ES-I3 (cell line): ENCODE results near the gene HOXA6.

Experiments
- H3K36me3 ChIP-seq: 2 replicates; pipeline ENCODE4 v1.6.1; 2013; ENCODE audit warnings: mild to moderate bottlenecking, low read length, control low read depth, moderate library complexity; ENCODE audit not compliant: insufficient read depth
- H3K4me1 ChIP-seq: 2 replicates; pipeline ENCODE4 v1.6.1; 2013; ENCODE audit warnings: mild to moderate bottlenecking, control low read depth, low read length; ENCODE audit not compliant: insufficient read depth
- H3K9ac ChIP-seq: 2 replicates; pipeline ENCODE4 v1.6.1; 2013; ENCODE audit warnings: low read depth, mild to moderate bottlenecking, low read length, moderate library complexity
- H3K9me3 ChIP-seq: 2 replicates; pipeline ENCODE4 v1.6.1; 2013; ENCODE audit warnings: mild to moderate bottlenecking, low read length, moderate library complexity; ENCODE audit not compliant: control insufficient read depth, insufficient read depth

HOXA6 gene

DNA sequence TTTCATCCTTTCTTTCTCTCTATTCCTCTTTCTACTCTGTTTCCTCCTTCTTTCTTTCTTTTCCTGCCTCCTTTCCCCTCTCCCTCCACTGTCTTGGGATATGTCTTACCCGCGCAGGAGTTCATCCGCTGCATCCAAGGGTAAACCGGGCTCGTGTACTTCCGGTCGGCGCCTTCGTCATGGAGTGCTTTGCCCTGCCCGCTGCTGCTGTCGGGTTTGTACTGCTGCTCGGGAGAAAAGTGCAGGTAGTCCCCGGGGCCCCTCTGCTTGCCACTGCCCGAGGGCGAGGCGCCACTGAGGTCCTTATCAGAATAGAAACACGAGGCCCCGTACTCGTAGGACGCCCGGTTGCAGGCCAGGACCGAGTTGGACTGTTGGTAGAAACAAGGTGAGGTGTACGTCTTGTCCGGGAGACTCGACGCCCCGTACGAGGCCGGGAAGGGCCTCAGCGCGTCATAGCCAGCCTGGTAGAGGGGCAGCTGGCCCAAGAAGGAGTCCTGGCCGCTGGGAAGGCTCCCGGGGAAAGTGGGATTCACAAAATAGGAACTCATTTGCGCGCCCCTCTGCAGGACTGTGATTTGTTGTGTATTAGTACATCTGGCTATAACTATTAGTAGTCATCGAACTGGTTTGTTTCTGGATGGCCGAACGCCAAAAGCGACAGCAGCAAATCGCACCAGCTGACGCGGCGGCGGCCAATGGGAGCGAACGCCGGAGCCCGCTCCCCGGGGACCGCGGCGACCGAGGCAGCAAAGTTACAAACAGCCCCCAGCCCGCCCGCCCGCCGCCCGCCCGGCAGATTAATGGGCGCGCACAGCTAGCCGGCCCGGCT, at the start of gene HOXA6:
Gene HOXA6 (minus strand): TSS at position 576 of the 832 bp plus-strand sequence. CDS start 25 bp downstream, at position 551.
- Histone ChIP-seq H3K9ac (no peak within 1 kb of the TSS; the same call in 1 of the 2 replicates), H3K4me1 (no peaks in the 10 kb centered on the region), H3K9me3 (no peaks in the 10 kb centered on the region), H3K36me3 (no peaks in the 10 kb centered on the region)

GRCh38 chr7:27196287-27196767, 48.8 kb upstream of the HOXA6 start:
- H3K36me3 ChIP-seq: no peaks in the 10 kb centered on the region
- no peak overlapping the region for H3K9ac ChIP-seq
- H3K9me3 ChIP-seq: no peaks in the 10 kb centered on the region; the same call in 1 of the 2 replicates
- 0 out of 2 replicates have a peak, but pooled peaks cover 7% of the 10 kb centered on the region for H3K4me1 ChIP-seq

GRCh38 chr7:27194686-27195379, 47.3 kb upstream of the HOXA6 start:
- Histone ChIP-seq H3K9me3 (no peaks in the 10 kb centered on the region; the same call in 1 of the 2 replicates), H3K9ac (no peak overlapping the region), H3K4me1 (0 out of 2 replicates have a peak, but pooled peaks cover 4% of the 10 kb centered on the region), H3K36me3 (no peaks in the 10 kb centered on the region)

GRCh38 chr7:27194002-27194352, 46.4 kb upstream of the HOXA6 start:
- Histone ChIP-seq H3K9ac (no peak overlapping the region), H3K36me3 (no peaks in the 10 kb centered on the region), H3K9me3 (no peaks in the 10 kb centered on the region; the same call in 1 of the 2 replicates), H3K4me1 (0 out of 2 replicates have a peak, but pooled peaks cover 4% of the 10 kb centered on the region)

DNA sequence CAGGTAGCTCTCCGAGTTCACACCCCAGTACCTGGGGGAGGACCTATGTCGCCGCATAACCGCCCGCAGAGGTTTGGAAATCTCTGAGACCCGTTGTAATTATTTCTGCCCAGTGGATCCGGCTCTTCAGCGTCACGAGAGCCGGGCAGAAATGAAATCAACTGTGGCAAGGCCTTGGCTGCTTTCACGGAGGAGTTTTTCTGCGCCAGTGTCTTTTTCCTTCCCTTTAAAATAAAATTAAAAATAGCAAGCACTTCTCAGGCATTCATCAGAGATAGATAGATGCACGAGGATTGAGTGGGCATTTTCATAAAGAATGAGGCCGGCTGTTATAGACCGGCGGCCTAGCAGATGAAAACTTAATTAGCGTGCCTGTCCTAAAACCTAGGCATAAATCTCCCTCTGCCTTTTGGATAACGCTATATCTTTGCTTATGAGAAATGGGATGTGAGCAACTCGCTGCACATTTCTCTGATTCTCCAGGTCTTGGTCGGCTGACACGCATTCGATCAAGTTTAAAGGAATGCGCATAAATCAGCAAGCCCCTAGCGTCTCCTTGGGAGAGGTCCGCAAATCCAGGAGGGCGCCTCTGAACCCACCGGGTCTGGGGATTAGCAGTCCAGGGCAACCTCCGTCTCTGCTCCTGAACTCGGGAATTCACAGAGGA, 45.9 kb upstream of the HOXA6 start:
- Histone ChIP-seq H3K4me1 (0 out of 2 replicates have a peak, but pooled peaks cover 4% of the 10 kb centered on the region), H3K36me3 (no peaks in the 10 kb centered on the region), H3K9me3 (no peaks in the 10 kb centered on the region; the same call in 1 of the 2 replicates), H3K9ac (no peak overlapping the region)

GRCh38 chr7:27192546-27193334, 45.2 kb upstream of the HOXA6 start:
- Histone ChIP-seq H3K9me3 (no peaks in the 10 kb centered on the region; the same call in 1 of the 2 replicates), H3K4me1 (0 out of 2 replicates have a peak, but pooled peaks cover 4% of the 10 kb centered on the region), H3K36me3 (no peaks in the 10 kb centered on the region), H3K9ac (no peak overlapping the region; the same call in 1 of the 2 replicates)

GRCh38 chr7:27191833-27192545, 44.4 kb upstream of the HOXA6 start:
- H3K36me3 ChIP-seq: no peaks in the 10 kb centered on the region
- no peak overlapping the region; the same call in 1 of the 2 replicates for H3K9ac ChIP-seq
- 0 out of 2 replicates have a peak, but pooled peaks cover 4% of the 10 kb centered on the region for H3K4me1 ChIP-seq
- no peaks in the 10 kb centered on the region for H3K9me3 ChIP-seq

GRCh38 chr7:27191161-27191731, 43.7 kb upstream of the HOXA6 start:
- Histone ChIP-seq H3K4me1 (0 out of 2 replicates have a peak, but pooled peaks cover 4% of the 10 kb centered on the region), H3K9ac (no peak overlapping the region), H3K36me3 (no peaks in the 10 kb centered on the region), H3K9me3 (no peaks in the 10 kb centered on the region)

DNA sequence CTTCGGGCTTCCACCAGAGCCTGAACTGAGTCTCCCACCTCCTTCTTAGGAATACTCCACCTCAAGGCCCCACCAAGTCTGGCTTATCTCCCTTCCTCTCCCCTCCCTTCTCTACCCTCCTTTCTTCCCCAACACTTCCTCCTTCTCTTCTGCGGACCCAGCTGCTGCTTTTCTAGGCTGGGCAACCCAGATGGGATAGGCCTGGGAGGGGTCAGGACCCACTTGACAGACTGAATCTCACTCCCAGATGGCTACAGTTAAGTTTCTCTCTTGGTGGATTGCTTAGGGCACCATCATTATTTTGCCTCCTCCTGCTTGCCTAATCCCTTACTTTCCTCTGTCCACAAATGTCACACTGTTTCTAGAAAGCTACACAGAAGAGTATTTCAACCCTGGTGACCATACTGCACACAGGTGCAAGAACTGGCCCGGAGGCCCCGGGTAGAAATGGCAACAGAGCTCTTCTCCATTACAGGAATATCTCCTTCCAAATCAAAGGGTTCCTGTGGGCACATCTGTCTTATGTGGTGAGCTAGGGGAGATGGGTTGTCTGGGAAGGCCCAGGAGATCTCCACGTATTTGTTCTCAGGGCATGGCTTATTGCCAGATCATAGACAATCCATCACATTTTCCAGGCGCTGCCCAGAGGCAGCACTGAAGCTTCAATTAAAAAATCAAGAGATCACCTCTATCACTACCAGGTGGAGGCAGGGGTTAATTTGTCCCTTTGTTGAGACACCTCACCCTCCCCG, 42.6 kb upstream of the HOXA6 start:
- H3K9me3 ChIP-seq: no peaks in the 10 kb centered on the region
- H3K36me3 ChIP-seq: no peaks in the 10 kb centered on the region
- H3K4me1 ChIP-seq: peaks cover 11% of the 10 kb centered on the region; the same call in 1 of the 2 replicates
- H3K9ac ChIP-seq: no peak overlapping the region

DNA sequence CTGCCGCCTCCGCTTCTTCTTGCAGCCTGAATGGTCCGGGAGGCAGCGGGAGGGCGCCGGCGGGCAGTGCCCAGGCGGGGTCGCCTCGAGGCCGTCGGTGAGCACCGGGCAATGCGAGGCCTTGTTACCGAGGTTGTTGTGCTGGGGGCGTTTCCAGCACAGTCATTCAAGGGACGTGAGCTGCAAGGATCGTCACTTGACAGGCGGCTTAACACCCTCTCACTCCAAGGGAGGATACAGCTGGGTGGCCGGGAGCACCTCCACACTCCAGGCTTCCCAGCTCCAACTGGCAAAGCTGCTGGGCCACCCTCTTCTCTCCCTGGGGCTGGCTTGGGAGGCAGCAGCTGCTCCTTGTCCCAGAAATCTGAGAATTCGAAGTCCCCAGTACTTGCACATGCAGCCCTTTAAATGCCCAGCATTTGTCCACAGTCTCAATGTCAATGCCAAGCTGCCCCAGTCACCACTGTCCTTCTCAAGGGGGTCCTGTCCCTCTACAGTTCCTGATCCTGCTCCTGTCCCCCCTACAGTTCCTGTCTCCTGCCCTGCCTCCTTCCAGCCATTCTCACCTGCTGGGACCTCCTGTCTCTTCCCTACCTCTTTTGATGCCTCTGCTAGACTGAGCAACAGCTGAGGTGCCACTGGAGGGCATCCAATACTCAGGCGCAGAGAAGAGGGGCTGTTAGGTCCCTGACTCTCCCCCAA, 41.9 kb upstream of the HOXA6 start:
- H3K9me3 ChIP-seq: no peaks in the 10 kb centered on the region
- peaks cover 11% of the 10 kb centered on the region; the same call in 1 of the 2 replicates for H3K4me1 ChIP-seq
- H3K36me3 ChIP-seq: no peaks in the 10 kb centered on the region
- H3K9ac ChIP-seq: no peak overlapping the region

- Histone ChIP-seq H3K9me3 (no peaks in the 10 kb centered on the region), H3K9ac (no peak overlapping the region; the same call in 1 of the 2 replicates), H3K36me3 (no peaks in the 10 kb centered on the region), H3K4me1 (peaks cover 11% of the 10 kb centered on the region; the same call in 1 of the 2 replicates)
Measured at GRCh38 chr7:27188386-27189294, 41.1 kb upstream of the HOXA6 start.
